Measurements from ENCODE around the gene RGS11.

Gene RGS11

GRCh38 chr16:275786-276232 lies at the start of gene RGS11:
Gene RGS11, minus strand, starts transcription at chr16:275944. Its CDS starts 33 bp downstream, at chr16:275911.
- no peak for DNase-seq

- peak; percentile 51 to 53 for DNase-seq
Measured at GRCh38 chr16:324451-325334, 48.9 kb upstream of the RGS11 start.

GRCh38 chr16:324201-324450 lies 48.4 kb upstream of the RGS11 start:
- DNase-seq: no peak

GRCh38 chr16:322476-323143 lies 46.9 kb upstream of the RGS11 start:
- DNase-seq: no peak

GRCh38 chr16:321532-321931 lies 45.8 kb upstream of the RGS11 start:
- no peak for DNase-seq

GRCh38 chr16:320206-320605 lies 44.5 kb upstream of the RGS11 start:
- DNase-seq: no peak

GRCh38 chr16:318628-319027 lies 42.9 kb upstream of the RGS11 start:
- DNase-seq: no peak

GRCh38 chr16:317583-317982 lies 41.8 kb upstream of the RGS11 start:
- DNase-seq: no peak

- no peak for DNase-seq
Measured at GRCh38 chr16:316741-317464, 41.2 kb upstream of the RGS11 start.

GRCh38 chr16:314795-315299 lies 39.1 kb upstream of the RGS11 start:
- no peak for DNase-seq

- no peak for DNase-seq
Measured at GRCh38 chr16:314351-314750, 38.6 kb upstream of the RGS11 start.

- no peak for DNase-seq
Measured at GRCh38 chr16:311725-312124, 36.0 kb upstream of the RGS11 start.

- no peak for DNase-seq
Measured at GRCh38 chr16:309476-309875, 33.7 kb upstream of the RGS11 start.

GRCh38 chr16:307691-308312 lies 32.1 kb upstream of the RGS11 start:
- DNase-seq: no peak

GRCh38 chr16:306911-307370 lies 31.2 kb upstream of the RGS11 start:
- no peak for DNase-seq

- no peak for DNase-seq
Measured at GRCh38 chr16:305916-306626, 30.3 kb upstream of the RGS11 start.

- no peak for DNase-seq
Measured at GRCh38 chr16:303760-304505, 28.2 kb upstream of the RGS11 start.

- no peak for DNase-seq
Measured at GRCh38 chr16:301950-302349, 26.2 kb upstream of the RGS11 start.

GRCh38 chr16:301235-301634 lies 25.5 kb upstream of the RGS11 start:
- DNase-seq: no peak

- DNase-seq: no peak
Measured at GRCh38 chr16:297832-298231, 22.1 kb upstream of the RGS11 start.

GRCh38 chr16:296806-297510 lies 21.2 kb upstream of the RGS11 start:
- no peak for DNase-seq
